CD4-positive, alpha-beta T cell treated with Interleukin-15 for 4 hours (primary cell): ENCODE measurements around the gene SYTL2.
"Not testable (repeated sequence)": the region's sequence is repeated elsewhere in the genome, so short reads cannot be mapped to it uniquely, and the experiment has no call there.

Experiments used
- DNase-seq: peaks from one replicate; pipeline ENCODE4 v3.0.0-alpha.2; 2020; ENCODE audit warnings: low spot score

The SYTL2 gene, protein sequence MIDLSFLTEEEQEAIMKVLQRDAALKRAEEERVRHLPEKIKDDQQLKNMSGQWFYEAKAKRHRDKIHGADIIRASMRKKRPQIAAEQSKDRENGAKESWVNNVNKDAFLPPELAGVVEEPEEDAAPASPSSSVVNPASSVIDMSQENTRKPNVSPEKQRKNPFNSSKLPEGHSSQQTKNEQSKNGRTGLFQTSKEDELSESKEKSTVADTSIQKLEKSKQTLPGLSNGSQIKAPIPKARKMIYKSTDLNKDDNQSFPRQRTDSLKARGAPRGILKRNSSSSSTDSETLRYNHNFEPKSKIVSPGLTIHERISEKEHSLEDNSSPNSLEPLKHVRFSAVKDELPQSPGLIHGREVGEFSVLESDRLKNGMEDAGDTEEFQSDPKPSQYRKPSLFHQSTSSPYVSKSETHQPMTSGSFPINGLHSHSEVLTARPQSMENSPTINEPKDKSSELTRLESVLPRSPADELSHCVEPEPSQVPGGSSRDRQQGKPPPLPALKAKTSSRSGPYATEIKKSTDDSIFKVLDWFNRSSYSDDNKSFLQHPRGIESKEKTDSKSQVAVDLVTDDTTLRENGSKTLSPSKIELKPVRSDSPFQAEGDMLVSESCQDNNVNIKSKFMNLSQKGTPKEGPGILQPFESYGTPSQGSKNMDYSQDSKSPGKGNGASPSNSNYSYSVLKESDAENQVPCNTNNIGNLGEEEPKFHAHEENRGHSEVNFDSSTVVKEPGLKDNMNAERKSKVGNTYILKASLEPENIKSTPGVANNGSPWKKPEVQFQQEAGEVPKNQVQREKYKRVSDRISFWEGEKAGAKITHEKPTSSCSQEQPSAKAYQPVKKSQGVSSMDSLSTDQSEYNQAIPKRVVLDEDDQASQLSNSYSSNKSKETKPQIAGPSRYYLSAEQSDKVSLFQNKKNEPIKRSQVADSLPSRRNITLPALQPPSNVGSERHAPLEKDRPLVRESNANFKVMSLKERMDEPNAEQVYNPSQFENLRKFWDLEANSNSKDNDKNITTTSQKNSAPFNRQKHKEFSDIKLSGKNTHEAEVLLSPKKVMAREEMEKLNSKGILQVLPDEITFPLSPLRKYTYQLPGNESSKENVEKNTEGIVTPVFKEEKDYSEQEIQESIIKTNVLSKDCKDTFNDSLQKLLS (N-terminal part only)

DNA sequence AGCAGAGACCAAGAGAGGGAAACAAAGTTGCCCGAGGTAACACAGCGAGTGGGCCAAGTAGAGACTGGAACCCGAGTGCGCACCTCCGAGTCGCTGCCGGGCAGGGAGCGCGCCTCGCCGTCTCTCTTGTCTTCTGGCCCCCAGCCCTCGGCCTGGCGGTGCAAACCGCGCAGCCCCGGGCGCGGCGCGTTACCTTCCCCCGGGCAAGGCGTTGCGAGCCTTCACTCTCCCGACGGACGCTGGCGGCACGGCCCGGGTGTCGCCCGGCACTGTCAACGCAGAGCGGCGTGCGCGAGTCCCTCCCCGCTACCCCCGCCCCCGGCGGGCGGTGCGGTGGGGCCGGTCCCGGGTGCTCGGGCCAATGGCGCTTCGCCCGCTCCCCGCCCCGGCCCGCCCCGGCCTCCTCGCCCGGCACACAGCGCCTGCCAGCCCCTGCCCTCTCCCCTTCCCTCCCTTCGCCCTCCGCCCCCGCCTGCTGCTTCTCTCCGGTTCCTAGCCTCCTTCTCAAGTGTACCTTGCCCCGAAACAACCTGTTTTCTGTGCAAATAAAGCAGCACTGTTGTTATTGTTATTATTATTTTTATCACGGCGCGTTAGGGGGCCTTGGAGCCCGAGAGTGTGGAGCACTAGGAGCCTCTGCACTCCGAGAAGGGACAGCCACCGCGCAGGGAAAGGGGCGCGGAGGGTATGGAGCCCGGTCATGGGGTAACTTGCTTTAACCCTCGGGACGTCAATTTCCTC, at the start of gene SYTL2:
SYTL2 (minus strand) TSS at position 271 of the 741 bp plus-strand sequence. CDS start 53,416 bp downstream, outside the sequence.
- DNase-seq, result peak; percentile 72

DNA sequence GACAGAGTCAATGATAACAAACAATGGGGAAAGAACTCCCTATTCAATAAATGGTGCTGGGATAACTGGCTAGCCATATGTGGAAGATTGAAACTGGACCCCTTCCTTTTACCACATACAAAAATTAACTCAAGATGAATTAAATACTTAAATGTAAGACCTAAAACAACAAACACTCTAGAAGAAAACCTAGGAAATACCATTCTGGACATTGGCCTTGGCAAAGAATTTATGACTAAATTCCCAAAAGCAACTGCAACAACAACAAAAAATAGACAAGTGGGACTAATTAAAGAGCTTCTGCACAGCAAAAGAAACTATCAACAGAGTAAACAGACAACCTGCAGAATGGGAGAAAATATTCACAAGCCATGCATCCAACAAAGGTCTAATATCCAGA, 48.6 kb upstream of the SYTL2 start:
- DNase-seq, result not testable (repeated sequence)

DNA sequence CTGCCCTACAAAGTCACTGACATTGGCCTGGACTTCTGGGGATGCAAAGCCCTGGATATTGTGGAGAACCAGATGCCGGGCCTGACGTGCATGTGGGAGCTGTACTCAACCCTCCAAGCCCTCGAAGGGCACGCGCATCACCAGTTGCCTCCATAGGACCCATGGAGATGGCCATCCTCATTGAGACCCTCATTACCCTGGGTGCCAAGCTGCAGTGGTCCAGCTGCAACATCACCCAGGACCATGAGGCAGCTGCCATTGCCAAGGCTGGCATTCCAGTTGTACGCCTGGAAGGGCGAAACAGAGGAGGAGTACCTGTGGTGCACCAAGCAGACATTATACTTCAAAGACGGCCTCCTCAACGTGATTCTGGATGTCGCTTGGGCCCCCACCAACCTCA, 46.2 kb upstream of the SYTL2 start:
- DNase-seq, result no peak

DNA sequence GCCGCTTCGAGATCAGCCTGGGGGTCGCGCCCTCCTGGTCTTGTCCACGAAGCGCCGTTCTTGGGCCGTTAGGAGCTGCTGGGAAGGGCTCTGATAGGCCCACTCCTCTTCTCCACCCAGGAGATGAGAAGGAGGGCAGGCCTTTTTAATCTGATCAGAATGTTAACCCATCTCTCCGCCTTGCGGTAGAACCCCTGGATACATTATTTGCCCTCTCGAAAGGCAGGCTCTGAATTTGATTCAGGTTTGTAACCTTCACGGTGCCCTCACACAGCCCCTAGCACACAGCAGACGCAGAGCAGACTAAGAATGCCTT, 44.4 kb upstream of the SYTL2 start, which contains the start of gene CCDC83:
CCDC83 (plus strand) TSS at position 43 of the 316 bp plus-strand sequence. CDS start 9,741 bp downstream, outside the sequence.
- no peak for DNase-seq

DNA sequence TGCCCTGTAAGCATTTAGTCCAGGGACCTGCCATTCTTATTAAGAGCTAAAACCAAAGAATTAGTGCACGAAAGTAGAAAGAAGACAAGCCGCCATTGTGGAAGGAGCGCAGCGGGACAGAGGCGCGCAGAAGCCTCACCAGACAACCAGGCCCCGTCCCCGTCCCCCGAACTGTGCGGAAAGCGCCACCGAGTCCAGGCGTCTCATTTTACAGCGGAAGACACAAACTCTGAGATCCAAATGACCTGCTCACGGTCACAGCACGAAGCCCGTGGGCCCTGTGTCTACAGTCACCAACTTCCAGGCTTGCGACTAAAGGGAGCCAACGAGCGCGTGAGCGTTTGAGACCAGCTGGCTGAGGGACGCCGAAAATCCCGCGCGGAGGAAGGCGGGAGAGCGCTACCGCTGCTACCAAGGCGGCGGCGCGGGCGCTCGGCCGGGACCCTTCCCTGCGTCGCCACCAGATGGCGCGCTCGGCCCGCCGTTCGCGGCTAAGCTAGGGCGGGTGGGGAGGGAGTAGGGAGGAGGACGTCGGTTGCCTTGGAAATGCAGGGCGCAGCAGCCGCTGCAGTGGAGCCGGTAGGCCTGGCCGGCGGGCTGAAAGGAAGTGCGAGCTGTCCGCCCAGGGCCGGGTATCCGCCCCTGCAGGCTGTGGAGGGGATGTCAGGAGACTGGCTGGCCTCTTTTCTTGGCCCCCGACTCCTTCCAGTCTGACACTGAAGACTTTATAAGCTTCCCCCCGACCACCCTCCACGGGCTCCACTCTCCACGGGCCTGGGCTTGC, 43.8 kb upstream of the SYTL2 start:
- DNase-seq, result peak; percentile 95

DNA sequence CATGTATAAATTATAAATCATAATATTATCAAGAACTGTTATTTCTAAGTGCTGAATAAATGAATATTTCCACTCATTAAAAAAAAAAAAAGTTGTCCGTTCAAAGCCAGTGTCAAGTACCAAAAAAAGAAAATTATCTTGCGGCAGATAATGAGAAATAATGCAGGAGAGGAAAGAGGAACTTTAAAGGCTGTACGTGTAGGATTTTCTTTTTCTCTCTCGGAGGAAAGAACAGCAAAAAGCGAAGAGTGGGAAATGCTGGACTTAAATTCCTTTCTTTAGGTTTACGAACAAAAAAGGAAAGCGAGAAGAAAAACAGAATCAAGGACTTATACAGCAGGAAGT, 43.2 kb upstream of the SYTL2 start:
- no peak for DNase-seq

DNA sequence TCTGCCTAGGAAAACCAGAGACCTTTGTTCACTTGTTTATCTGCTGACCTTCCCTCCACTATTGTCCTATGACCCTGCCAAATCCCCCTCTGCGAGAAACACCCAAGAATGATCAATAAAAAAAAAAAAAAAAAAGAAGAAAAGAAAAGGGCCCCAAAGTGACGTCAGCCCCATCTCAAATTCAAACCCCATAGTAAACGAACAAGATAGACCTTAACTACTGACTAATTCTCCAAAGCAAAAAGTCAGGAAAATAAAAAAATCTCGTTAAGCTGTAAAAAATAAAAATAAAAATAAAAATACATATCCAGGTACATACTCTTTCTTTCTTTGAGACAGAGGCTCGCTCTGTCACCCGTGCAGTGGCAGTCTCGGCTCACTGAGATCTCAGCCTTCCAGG, 42.6 kb upstream of the SYTL2 start:
- not testable (repeated sequence) for DNase-seq

DNA sequence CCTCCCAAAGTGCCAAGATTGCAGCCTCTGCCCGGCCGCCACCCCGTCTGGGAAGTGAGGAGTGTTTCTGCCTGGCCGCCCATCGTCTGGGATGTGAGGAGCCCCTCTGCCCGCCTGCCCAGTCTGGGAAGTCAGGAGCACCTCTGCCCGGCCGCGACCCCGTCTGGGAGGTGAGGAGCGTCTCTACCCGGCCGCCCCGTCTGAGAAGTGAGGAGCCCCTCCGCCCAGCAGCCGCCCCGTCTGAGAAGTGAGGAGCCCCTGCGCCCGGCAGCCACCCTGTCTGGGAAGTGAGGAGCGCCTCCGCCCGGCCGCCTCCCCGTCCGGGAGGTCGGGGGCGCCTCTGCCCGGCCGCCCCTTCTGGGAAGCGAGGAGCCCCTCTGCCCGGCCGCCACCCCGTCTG, 41.8 kb upstream of the SYTL2 start:
- DNase-seq, result not testable (repeated sequence)

DNA sequence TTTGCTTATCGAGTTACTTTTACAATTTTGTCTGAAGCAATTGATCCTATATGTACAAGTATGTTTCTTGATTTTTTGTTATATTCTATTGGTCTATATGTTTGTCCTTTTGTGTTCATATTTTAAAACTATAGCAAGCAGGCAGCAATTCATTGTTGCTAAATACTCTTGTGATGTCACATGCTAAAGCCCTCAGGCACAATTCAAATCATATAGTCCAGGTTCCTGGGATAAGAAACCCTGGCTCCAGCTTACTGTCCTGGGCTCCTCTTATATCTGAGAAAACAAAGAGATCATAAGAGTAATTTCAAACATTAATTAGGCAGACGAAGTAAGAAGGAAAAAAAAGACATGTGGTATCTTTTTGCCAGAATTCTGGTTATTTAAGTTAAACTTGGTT, 37.6 kb upstream of the SYTL2 start:
- no peak for DNase-seq

DNA sequence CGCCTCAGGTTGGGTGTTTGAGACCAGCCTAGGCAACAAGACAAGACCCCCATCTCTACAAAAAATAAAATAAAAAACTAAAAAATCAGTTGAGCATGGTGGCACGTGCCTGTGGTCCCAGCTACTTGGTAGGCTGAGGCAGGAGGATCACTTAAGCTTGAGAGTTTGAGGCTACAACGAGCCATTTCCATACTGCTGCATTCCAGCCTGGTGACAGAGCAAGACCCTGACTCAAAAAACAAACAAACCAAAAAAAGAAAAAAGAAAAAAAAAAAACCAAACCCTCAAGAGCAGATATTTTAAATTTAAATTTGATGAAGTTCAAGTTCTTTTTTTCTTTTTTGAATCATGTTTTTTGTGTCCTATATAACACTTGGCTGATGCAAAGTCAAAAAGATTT, 37.1 kb upstream of the SYTL2 start:
- no peak for DNase-seq

DNA sequence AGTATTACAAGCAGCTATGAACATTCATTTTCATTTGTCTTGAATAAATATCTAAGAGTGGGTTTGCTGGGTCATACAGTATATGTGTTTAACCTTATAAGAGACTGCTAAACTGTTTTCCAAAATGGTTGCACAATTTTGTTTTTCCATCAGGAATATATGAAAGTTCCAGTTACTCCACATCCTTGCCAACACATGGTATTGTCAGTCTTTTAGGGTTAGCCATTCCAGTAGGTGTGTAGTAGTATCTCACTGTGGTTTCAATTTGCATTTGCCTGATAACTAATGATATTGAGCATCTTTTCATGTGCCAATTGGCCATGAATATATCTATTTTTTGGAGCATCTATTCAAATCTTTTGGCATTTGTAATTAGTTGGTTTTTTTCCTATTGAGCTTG, 36.5 kb upstream of the SYTL2 start:
- no peak for DNase-seq

DNA sequence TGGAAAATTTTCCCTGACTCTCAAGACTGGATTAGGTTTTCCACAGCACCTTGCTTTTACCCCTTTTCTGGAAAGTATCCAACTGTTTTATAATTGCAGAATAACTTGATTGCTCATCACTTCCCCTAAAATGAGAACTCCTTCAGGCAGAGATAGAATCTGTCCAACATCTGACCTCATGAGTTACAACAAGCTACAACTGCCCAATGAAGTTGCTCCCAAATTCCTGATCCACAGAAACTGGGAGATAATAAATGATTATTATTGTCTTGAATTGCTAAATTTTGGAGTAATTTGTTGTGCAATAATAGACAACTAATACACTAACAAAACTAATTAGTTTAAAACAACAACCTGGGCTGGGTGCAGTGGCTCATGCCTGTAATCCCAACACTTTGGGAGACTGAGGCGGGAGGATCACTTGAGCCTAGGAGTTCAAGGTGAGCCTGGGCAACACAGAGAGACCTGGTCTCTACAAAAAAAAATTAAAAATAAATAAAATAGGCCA, 34.2 kb upstream of the SYTL2 start:
- DNase-seq, result no peak

DNA sequence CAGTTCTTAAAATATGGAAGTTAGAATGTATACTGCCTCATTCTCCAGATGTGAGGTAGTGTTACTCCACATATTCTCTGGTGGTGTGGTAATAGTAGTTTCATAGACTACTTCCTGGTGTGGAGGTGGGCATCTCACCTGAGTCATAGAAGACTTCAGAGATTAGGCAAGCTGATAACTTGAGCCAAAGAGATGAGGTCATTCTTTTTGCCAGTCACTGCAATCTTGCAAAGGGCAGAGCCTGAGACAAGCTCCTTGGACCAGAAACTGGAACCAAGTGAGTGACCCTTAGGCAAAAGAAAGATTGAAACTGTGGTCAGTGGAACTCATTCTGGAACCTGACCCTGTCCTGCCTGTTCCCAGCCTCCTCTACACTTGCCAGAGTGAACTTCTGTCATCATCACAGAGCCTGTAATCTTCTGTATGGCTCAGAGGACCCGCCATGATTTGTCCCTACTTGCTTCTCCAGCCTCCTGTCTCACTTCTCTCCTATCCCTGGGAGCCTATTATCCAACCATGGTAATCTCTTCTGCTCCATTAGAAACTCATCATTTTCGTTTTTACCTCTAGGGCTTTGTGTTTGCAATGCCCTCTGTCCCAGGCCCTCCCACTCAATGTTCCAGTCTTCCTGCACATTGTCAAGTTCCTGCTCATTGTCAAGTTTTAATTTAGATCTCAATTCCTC, 33.6 kb upstream of the SYTL2 start:
- DNase-seq, result no peak

DNA sequence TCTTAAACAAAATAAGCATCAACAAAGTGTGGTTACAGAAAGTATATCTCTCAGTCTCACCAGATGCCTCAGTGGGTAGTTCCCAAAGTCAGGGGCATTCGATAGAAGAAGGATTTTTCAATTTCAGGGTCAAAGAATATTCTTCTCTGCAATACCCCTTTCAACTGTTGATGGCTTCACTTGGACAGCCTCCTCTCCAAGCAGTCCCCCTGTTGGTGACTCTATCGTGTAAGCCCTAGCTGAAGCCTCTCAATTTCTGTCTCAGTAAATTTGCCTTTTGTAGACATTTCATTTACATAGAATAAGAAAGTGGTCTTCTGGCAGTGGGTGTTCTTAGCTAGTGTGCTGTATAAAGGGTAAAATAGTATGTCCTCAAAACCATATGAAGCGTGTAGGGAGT, 33.0 kb upstream of the SYTL2 start:
- no peak for DNase-seq

DNA sequence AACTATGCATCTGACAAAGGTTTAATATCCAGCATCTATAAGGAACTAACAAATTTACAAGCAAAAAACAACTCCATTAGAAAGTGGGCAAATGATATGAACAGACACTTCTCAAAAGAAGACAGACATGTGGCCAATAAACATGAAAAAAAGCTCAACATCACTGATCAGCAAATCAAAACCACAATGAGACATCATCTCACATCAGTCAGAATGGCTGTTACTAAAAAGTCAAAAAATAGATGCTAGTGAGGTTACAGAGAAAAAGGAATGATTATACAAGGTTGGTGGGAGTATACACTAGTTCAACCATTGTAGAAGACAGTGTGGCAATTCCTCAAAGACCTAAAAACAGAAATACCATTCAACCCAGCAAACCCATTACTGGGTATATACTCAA, 30.0 kb upstream of the SYTL2 start:
- DNase-seq, result not testable (repeated sequence)

DNA sequence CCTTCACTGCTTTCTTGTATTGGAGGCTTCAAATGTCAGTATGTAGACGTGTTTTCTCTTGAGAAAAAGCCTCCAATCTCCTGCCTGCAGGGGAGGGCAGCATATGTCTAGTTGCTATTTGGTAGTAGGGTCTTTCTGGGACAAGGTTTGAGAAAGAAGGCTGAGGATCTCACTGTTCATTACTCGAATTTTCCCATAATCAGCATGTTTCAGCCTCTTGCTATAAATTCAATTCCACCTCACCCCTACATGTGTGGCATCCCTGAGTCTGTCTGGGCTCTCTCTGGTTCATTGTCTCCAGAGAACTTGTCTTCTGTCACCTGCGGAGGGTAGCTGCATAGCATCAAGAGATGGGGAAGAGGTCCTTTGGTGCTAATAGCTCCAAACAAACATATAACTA, 24.8 kb upstream of the SYTL2 start:
- no peak for DNase-seq

DNA sequence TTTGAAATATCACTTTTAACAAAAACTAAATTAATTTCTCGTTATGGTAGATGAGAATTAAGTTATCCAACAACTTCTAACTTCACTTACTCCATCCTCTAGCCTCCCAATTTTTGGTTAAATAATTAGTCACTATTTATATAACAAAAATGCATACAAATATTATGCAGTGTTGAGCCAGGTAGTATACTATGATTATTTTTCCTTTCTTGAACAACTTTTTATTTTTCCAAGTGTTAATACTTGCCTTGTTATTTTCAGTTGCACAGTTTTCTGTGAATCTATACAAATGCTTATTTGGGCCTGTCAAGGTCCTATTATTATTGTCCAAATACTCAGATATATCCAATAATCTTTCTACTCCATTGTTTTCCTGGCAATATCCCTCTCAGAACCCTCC, 24.3 kb upstream of the SYTL2 start:
- DNase-seq, result no peak

DNA sequence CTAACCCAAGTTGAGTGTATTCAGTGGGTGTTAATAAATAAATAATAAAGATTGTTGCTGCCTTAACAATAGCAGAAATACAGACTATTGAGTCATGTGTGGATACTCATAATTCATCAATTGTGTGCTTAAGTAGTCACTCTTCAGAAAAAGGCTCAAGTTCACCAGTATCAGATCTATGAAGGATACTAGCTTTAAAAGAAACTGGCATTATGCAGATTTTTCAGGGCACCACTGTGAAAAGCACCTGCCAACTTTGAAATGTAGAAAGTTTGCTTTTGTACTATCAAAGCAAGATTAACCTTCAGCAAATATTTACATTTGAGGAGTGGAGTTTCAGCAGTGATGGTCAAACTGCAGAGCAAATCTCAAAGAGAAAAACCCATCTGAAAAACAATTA, 20.1 kb upstream of the SYTL2 start:
- DNase-seq, result no peak

DNA sequence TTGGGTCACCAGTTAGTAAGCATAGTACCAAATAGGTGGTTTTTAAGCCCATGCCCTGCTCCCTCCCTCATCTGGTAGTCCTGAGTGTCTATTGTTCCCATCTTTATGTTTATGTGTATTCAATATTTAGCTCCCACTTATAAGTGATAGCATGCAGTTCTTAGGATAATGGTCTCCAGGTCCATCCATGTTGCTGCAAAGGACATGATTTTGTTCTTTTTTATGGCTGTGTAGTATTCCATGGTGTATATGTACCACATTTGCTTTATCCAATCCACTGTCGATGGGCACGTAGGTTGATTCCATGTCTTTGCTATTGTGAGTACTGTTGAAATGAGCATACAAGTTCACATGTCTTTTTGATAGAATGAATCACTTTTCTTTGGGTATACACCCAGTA, 18.2 kb upstream of the SYTL2 start:
- DNase-seq, result no peak

DNA sequence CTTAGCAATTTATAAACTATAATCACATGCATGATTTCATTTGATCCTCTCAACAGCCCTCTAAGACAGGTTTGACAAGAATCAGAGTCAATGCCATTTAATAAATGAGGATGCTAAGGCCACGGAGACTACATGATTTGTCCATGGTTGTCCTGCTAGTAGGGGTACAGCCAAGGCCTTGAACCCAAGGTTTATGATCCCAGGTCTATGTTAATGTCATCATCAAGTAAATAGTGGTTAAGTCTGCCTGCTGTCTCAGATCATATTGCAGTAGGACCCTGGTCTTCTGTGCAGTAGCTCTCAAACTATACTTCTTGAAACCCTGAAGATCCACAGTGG, 17.7 kb upstream of the SYTL2 start:
- no peak for DNase-seq
